Neural progenitor cell (in vitro differentiated cells): ENCODE data around the gene BRAT1. TPM values are rescaled to one million over a fixed set of nuclear protein-coding genes. Genes with fewer than 3 reads are reported as not detected.
"Not testable (repeated sequence)": the region's sequence is repeated elsewhere in the genome, so short reads cannot be mapped to it uniquely, and the experiment has no call there.

Experiments used
- DNase-seq: peaks from one replicate; pipeline ENCODE4 v3.0.0-alpha.2; 2016; ENCODE audit warnings: low spot score
- H2AFZ ChIP-seq: fragments of 200-600 bp; sonication (generic); replicated peaks from 2 replicates; pipeline ENCODE4 v1.6.1; 2016; ENCODE audit warnings: antibody characterized with exemption
- H3F3A ChIP-seq: fragments of 200-600 bp; sonication (generic); 2 replicates; pipeline ENCODE4 v1.6.1; 2016; ENCODE audit warnings: antibody characterized with exemption, low read depth
- H3K27ac ChIP-seq: fragments of 200-600 bp; sonication (generic); 2 replicates; pipeline ENCODE4 v1.5.1; 2016; ENCODE audit warnings: mild to moderate bottlenecking
- H3K27me3 ChIP-seq: fragments of 200-600 bp; sonication (generic); 2 replicates; pipeline ENCODE4 v1.6.1; 2016; ENCODE audit warnings: mild to moderate bottlenecking, moderate library complexity
- H3K36me3 ChIP-seq: fragments of 200-600 bp; sonication (generic); 2 replicates; pipeline ENCODE4 v1.5.1; 2016
- H3K4me1 ChIP-seq: fragments of 200-600 bp; sonication (generic); 2 replicates; pipeline ENCODE4 v1.6.1; 2016; ENCODE audit warnings: mixed run types
- H3K4me2 ChIP-seq: fragments of 200-600 bp; sonication (generic); 2 replicates; pipeline ENCODE4 v1.6.1; 2016
- H3K4me3 ChIP-seq: fragments of 200-600 bp; sonication (generic); 2 replicates; pipeline ENCODE4 v1.5.1; 2016
- H3K79me2 ChIP-seq: fragments of 200-600 bp; sonication (generic); 2 replicates; pipeline ENCODE4 v1.6.1; 2016; ENCODE audit warnings: low read depth
- H3K9ac ChIP-seq: fragments of 200-600 bp; sonication (generic); 2 replicates; pipeline ENCODE4 v1.6.1; 2016
- H3K9me3 ChIP-seq: fragments of 200-600 bp; sonication (generic); 2 replicates; pipeline ENCODE4 v1.5.1; 2016; ENCODE audit warnings: low read depth
- H4K20me1 ChIP-seq: fragments of 200-600 bp; sonication (generic); 2 replicates; pipeline ENCODE4 v1.6.1; 2016; ENCODE audit warnings: low read depth
- H3K27ac Mint-ChIP-seq: 3 replicates; pipeline ENCODE4 v1.8.0; 2021; ENCODE audit warnings: mixed read lengths
- H3K27me3 Mint-ChIP-seq: 2 replicates; pipeline ENCODE4 v1.8.0; 2022; ENCODE audit warnings: low read depth, mild to moderate bottlenecking, inconsistent platforms, moderate library complexity, mixed read lengths; ENCODE audit not compliant: insufficient read depth
- H3K36me3 Mint-ChIP-seq: 3 replicates; pipeline ENCODE4 v1.8.0; 2021; ENCODE audit warnings: mixed read lengths
- H3K4me1 Mint-ChIP-seq: 3 replicates; pipeline ENCODE4 v1.8.0; 2021; ENCODE audit warnings: mixed read lengths
- H3K4me3 Mint-ChIP-seq: 3 replicates; pipeline ENCODE4 v1.8.0; 2021; ENCODE audit warnings: mild to moderate bottlenecking, moderate library complexity, mixed read lengths
- H3K9me3 Mint-ChIP-seq: 3 replicates; pipeline ENCODE4 v1.8.0; 2020; ENCODE audit warnings: mixed read lengths
- CTCF ChIP-seq: fragments of 200-600 bp; sonication (generic); IDR thresholded peaks from 2 replicates; pipeline ENCODE4 v1.5.1; 2017; ENCODE audit warnings: antibody characterized with exemption, mild to moderate bottlenecking
- EZH2 ChIP-seq: fragments of 200-600 bp; sonication (generic); IDR thresholded peaks from 2 replicates; pipeline ENCODE4 v1.6.1; 2017; ENCODE audit warnings: antibody characterized with exemption, mild to moderate bottlenecking, moderate library complexity
- EZH2phosphoT487 ChIP-seq: fragments of 200-600 bp; sonication (generic); IDR thresholded peaks from 2 replicates; pipeline ENCODE4 v1.6.1; 2017; ENCODE audit warnings: antibody characterized with exemption
- total RNA-seq: library from RNA; depleted of rRNA; stranded (reverse); fragments of >200 nt; gene quantifications from 2 replicates; pipeline ENCODE4 v1.2.3, GENCODE V29; 2015; ENCODE audit warnings: low replicate concordance

The BRAT1 gene
- total RNA-seq, 1 donor from 2014 or later, result 9.3 TPM

GRCh38 chr7:2566348-2566889 lies 11.1 kb upstream of the BRAT1 start:
- Mint-ChIP-seq H3K4me3 (peak overlapping the region; percentile 57), H3K27ac (no peak overlapping the region), H3K9me3 (no peaks in the 10 kb centered on the region), H3K36me3 (peaks cover 9% of the 10 kb centered on the region), H3K4me1 (peaks cover 54% of the 10 kb centered on the region), H3K27me3 (no peaks in the 10 kb centered on the region)
- TF ChIP-seq EZH2phosphoT487 (no peak), EZH2 (no peak), CTCF (no peak)
- no peak for DNase-seq
- Histone ChIP-seq H3K27ac (no peak overlapping the region), H3K9ac (no peak overlapping the region), H3K4me1 (peaks cover 32% of the 10 kb centered on the region), H3K79me2 (peaks cover 6% of the 10 kb centered on the region), H3K4me2 (no peak overlapping the region), H3F3A (peaks cover 27% of the 10 kb centered on the region), H3K4me3 (no peak overlapping the region), H3K9me3 (no peaks in the 10 kb centered on the region), H3K27me3 (no peaks in the 10 kb centered on the region), H4K20me1 (peaks cover 4% of the 10 kb centered on the region), H2AFZ (no peak overlapping the region), H3K36me3 (no peaks in the 10 kb centered on the region)

GRCh38 chr7:2564970-2565540 lies 9.7 kb upstream of the BRAT1 start:
- Mint-ChIP-seq H3K4me3 (no peak overlapping the region), H3K36me3 (peaks cover 9% of the 10 kb centered on the region), H3K4me1 (peaks cover 53% of the 10 kb centered on the region), H3K27ac (peak overlapping the region; percentile 7), H3K27me3 (peaks cover under 1% of the 10 kb centered on the region), H3K9me3 (no peaks in the 10 kb centered on the region)
- no peak for TF ChIP-seq EZH2
- no peak for TF ChIP-seq CTCF
- no peak for TF ChIP-seq EZH2phosphoT487
- Histone ChIP-seq H3K4me2 (no peak overlapping the region), H3K27me3 (no peaks in the 10 kb centered on the region), H3K79me2 (peaks cover 9% of the 10 kb centered on the region), H3K9me3 (no peaks in the 10 kb centered on the region), H3K36me3 (no peaks in the 10 kb centered on the region), H3K27ac (no peak overlapping the region), H3K4me3 (no peak overlapping the region), H3K9ac (no peak overlapping the region), H3F3A (peaks cover 27% of the 10 kb centered on the region), H4K20me1 (peaks cover 4% of the 10 kb centered on the region), H3K4me1 (peaks cover 29% of the 10 kb centered on the region), H2AFZ (no peak overlapping the region)
- no peak for DNase-seq

GRCh38 chr7:2563955-2564354 lies 8.6 kb upstream of the BRAT1 start:
- H3K4me3 Mint-ChIP-seq, H3K36me3 Mint-ChIP-seq: not testable (repeated sequence)

GRCh38 chr7:2559283-2559950 lies 4.1 kb upstream of the BRAT1 start:
- H3K79me2 ChIP-seq, result peaks cover 14% of the 10 kb centered on the region
- H3K4me1 ChIP-seq, result peaks cover 3% of the 10 kb centered on the region
- H3K9ac ChIP-seq, result peak overlapping the region; percentile 29
- Mint-ChIP-seq H3K36me3 (peaks cover 5% of the 10 kb centered on the region), H3K9me3 (no peaks in the 10 kb centered on the region), H3K4me1 (peaks cover 21% of the 10 kb centered on the region), H3K4me3 (peak overlapping the region; percentile 86), H3K27ac (no peak overlapping the region), H3K27me3 (peaks cover 8% of the 10 kb centered on the region)
- H3F3A ChIP-seq, result peaks cover 35% of the 10 kb centered on the region
- H3K4me2 ChIP-seq, result peak overlapping the region; percentile 99
- H3K27ac ChIP-seq, result no peak overlapping the region
- no peaks in the 10 kb centered on the region for H3K36me3 ChIP-seq
- H2AFZ ChIP-seq, result peak overlapping the region; percentile 72
- peak overlapping the region; percentile 87 for H3K4me3 ChIP-seq
- H3K27me3 ChIP-seq, result no peaks in the 10 kb centered on the region
- peaks cover 6% of the 10 kb centered on the region for H4K20me1 ChIP-seq
- no peak for DNase-seq
- no peak for TF ChIP-seq CTCF
- TF ChIP-seq EZH2phosphoT487, result no peak
- no peak for TF ChIP-seq EZH2
- no peaks in the 10 kb centered on the region for H3K9me3 ChIP-seq

More at GRCh38 chr7:2563955-2564354, 8.6 kb upstream of the BRAT1 start:
- Histone ChIP-seq H3K4me1 (peaks cover 18% of the 10 kb centered on the region), H3K79me2 (peaks cover 12% of the 10 kb centered on the region), H3F3A (peaks cover 21% of the 10 kb centered on the region)
- H3K27ac Mint-ChIP-seq, H3K27me3 Mint-ChIP-seq, H3K9me3 ChIP-seq, H3K9ac ChIP-seq, H3K4me2 ChIP-seq, H3K4me3 ChIP-seq, DNase-seq, H3K27me3 ChIP-seq, H2AFZ ChIP-seq, H3K36me3 ChIP-seq, H3K27ac ChIP-seq, H4K20me1 ChIP-seq, H3K9me3 Mint-ChIP-seq: not testable (repeated sequence)
- H3K4me1 Mint-ChIP-seq, result peaks cover 49% of the 10 kb centered on the region
